K562 (cell line): ENCODE results near the gene TRIM71. TPM values are rescaled to one million over a fixed set of nuclear protein-coding genes. Genes with fewer than 3 reads are reported as not detected.

ENCODE experiments used
- ATAC-seq: fragments of 200-7000 bp; cut with Tn5 transposase; 3 replicates; pipeline ENCODE4 v1.9.1; 2020; ENCODE audit warnings: moderate library complexity
- BruUV-seq: library from RNA; stranded (reverse); fragments of 400-500 nt; replicated peaks from 2 replicates; lab custom pipeline; 2021; lab: Mats Ljungman, UMichigan
- CTCF ChIA-PET: fragments of 300-600 bp; formaldehyde crosslinking; extraction: SDS; loops from one replicate; lab custom pipeline; 2021; ENCODE audit warnings: low intra/inter-chr PET ratio; lab: Yijun Ruan, JAX
- POLR2A ChIA-PET: fragments of 300-600, 350-650 bp; sonication (Branson Sonifier 250); formaldehyde crosslinking; extraction: SDS; loops from one replicate; lab custom pipeline; 2021; ENCODE audit warnings: antibody characterized with exemption, inconsistent platforms; lab: Yijun Ruan, JAX
- DNase-seq, 4 experiments: peaks; one replicate each; pipeline versions ENCODE4 v3.0.0 to v3.0.0-alpha.2; 2011 to 2018; ENCODE audit warnings: low spot score in 3 of 4, mixed read lengths in 3 of 4; ENCODE audit errors: extremely low read depth in 1 of 4
- FAIRE-seq: peaks from 2 replicates; lab custom pipeline; 2011; peaks lifted over from hg19 to GRCh38; lab: Jason Lieb, UNC
- H2AFZ ChIP-seq: 2 replicates; pipeline ENCODE4 v1.6.0; 2011; ENCODE audit warnings: low read depth, low read length, control low read depth, inconsistent platforms
- H3K27ac ChIP-seq: fragments of 200-600 bp; 3 replicates; pipeline ENCODE4 v1.8.0; 2011; ENCODE audit warnings: low read depth, mild to moderate bottlenecking, control low read depth, inconsistent platforms, low read length, moderate library complexity, mixed read lengths; ENCODE audit errors: extremely low read depth
- H3K27me3 ChIP-seq, 2 experiments: fragments of 300-600 bp in 1 of 2; 2 replicates in 1 of 2; 3 replicates in 1 of 2; pipeline versions ENCODE4 v1.6.0 to v1.8.0; 2011; ENCODE audit warnings: inconsistent platforms in 2 of 2, low read length in 2 of 2, mild to moderate bottlenecking in 1 of 2, mixed read lengths in 1 of 2, moderate library complexity in 1 of 2; ENCODE audit not compliant: control insufficient read depth in 2 of 2, insufficient read depth in 2 of 2
- H3K36me3 ChIP-seq: fragments of 300-600 bp; 3 replicates; pipeline ENCODE4 v1.8.0; 2011; ENCODE audit warnings: mild to moderate bottlenecking, low read length, inconsistent platforms; ENCODE audit not compliant: control insufficient read depth, insufficient read depth
- H3K4me1 ChIP-seq, 2 experiments: fragments of 200-600 bp in 1 of 2; replicated peaks in 1 of 2; 2 replicates in 1 of 2; 3 replicates in 1 of 2; pipeline versions ENCODE4 v1.5.1 to v1.8.0; 2011; ENCODE audit warnings: inconsistent platforms in 2 of 2, low read length in 2 of 2, mild to moderate bottlenecking in 1 of 2, mixed read lengths in 1 of 2, moderate library complexity in 1 of 2; ENCODE audit not compliant: control insufficient read depth in 2 of 2, insufficient read depth in 2 of 2
- H3K4me2 ChIP-seq: 2 replicates; pipeline ENCODE4 v1.6.1; 2011; ENCODE audit warnings: low read length, control low read depth, inconsistent platforms, mixed read lengths; ENCODE audit not compliant: insufficient read depth
- H3K4me3 ChIP-seq: fragments of 200-600 bp; sonication (generic), shearing (Covaris generic); 2 replicates; pipeline ENCODE4 v1.5.1; 2016; ENCODE audit warnings: control low read depth, inconsistent platforms
- H3K79me2 ChIP-seq: fragments of 200-600 bp; 3 replicates; pipeline ENCODE4 v1.8.0; 2011; ENCODE audit warnings: low read length, inconsistent platforms; ENCODE audit not compliant: control insufficient read depth, insufficient read depth
- H3K9ac ChIP-seq, 2 experiments: 2 replicates each; pipeline versions ENCODE4 v1.6.0 to v1.6.1; 2011; ENCODE audit warnings: low read depth in 2 of 2, low read length in 2 of 2, control low read depth in 1 of 2, inconsistent platforms in 1 of 2, mild to moderate bottlenecking in 1 of 2, mixed read lengths in 1 of 2; ENCODE audit not compliant: insufficient read depth in 1 of 2
- H3K9me1 ChIP-seq: one replicate; pipeline ENCODE4 v1.6.0; 2011; ENCODE audit warnings: inconsistent platforms, mild to moderate bottlenecking, low read length, moderate library complexity; ENCODE audit not compliant: control insufficient read depth, insufficient read depth
- H3K9me3 ChIP-seq: replicated peaks from 2 replicates; pipeline ENCODE4 v1.5.1; 2011; ENCODE audit warnings: low read depth, low read length, inconsistent platforms; ENCODE audit not compliant: control insufficient read depth, insufficient read depth
- H4K20me1 ChIP-seq: replicated peaks from 2 replicates; pipeline ENCODE4 v1.6.1; 2011; ENCODE audit warnings: low read length, inconsistent platforms, mixed read lengths; ENCODE audit not compliant: control insufficient read depth, insufficient read depth
- ARID4B ChIP-seq: sonication (generic); formaldehyde crosslinking; IDR thresholded peaks from 2 replicates; pipeline ENCODE4 v1.8.0; 2022; ENCODE audit warnings: mild to moderate bottlenecking, missing genetic modification reagents
- CHD4 ChIP-seq: fragments of 200-600 bp; sonication (generic); IDR thresholded peaks from 3 replicates; pipeline ENCODE4 v1.6.1; 2012; ENCODE audit warnings: low read depth, mild to moderate bottlenecking, mixed read lengths, low read length, inconsistent platforms; ENCODE audit not compliant: insufficient read depth, insufficient replicate concordance, poor library complexity, severe bottlenecking
- ERF ChIP-seq: fragments of 450-650 bp; formaldehyde crosslinking; IDR thresholded peaks from 2 replicates; pipeline ENCODE4 v1.4.0; 2020; ENCODE audit warnings: mild to moderate bottlenecking, mixed read lengths
- FOXK2 ChIP-seq, 2 experiments: fragments of 450-650 bp; IDR thresholded peaks in 1 of 2; conservative IDR thresholded peaks in 1 of 2; 2 replicates each; pipeline ENCODE4 v1.6.1; 2016; ENCODE audit warnings: low read depth in 2 of 2, mild to moderate bottlenecking in 1 of 2
- HMGN3 ChIP-seq: IDR thresholded peaks from 2 replicates; pipeline ENCODE4 v1.6.1; 2011; ENCODE audit warnings: borderline replicate concordance, low read depth, mild to moderate bottlenecking, mixed read lengths, low read length; ENCODE audit not compliant: insufficient read length; ENCODE audit errors: extremely low read depth
- KDM1A ChIP-seq, 2 experiments: fragments of 450-650 bp; IDR thresholded peaks; 2 replicates each; pipeline ENCODE4 v1.6.1; 2016; ENCODE audit warnings: mild to moderate bottlenecking in 2 of 2
- MLX ChIP-seq, 2 experiments: fragments of 450-650 bp in 1 of 2; sonication (generic) in 1 of 2; formaldehyde crosslinking; conservative IDR thresholded peaks; 2 replicates each; pipeline versions ENCODE4 v1.4.0 to v1.8.1; 2020 to 2022; ENCODE audit warnings: mild to moderate bottlenecking in 1 of 2, missing genetic modification reagents in 1 of 2
- NFXL1 ChIP-seq: fragments of 450-650 bp; formaldehyde crosslinking; IDR thresholded peaks from 2 replicates; pipeline ENCODE4 v1.4.0; 2021; ENCODE audit warnings: mild to moderate bottlenecking
- PATZ1 ChIP-seq: fragments of 250-450 bp; sonication (Bioruptor Pico); IDR thresholded peaks from 2 replicates; pipeline ENCODE4 v1.5.0; 2020; ENCODE audit warnings: mild to moderate bottlenecking, borderline replicate concordance
- RAD21 ChIP-seq, 2 experiments: fragments of 250-450 bp in 1 of 2; fragments of 450-650 bp in 1 of 2; sonication (Bioruptor Pico) in 1 of 2; formaldehyde crosslinking in 1 of 2; IDR thresholded peaks in 1 of 2; conservative IDR thresholded peaks in 1 of 2; 2 replicates each; pipeline versions ENCODE4 v1.4.0 to v1.8.0; 2020 to 2022; ENCODE audit warnings: mild to moderate bottlenecking in 2 of 2, moderate library complexity in 1 of 2
- SMARCA4 ChIP-seq: fragments of 450-650 bp; IDR thresholded peaks from 2 replicates; pipeline ENCODE4 v1.6.1; 2016
- ZNF449 ChIP-seq: fragments of 250-450 bp; sonication (Bioruptor Pico); IDR thresholded peaks from 2 replicates; pipeline ENCODE4 v1.8.0; 2022; ENCODE audit warnings: moderate library complexity, mild to moderate bottlenecking, inconsistent platforms
- ZNF584 ChIP-seq: fragments of 200-800 bp; sonication (Bioruptor generic); IDR thresholded peaks from 2 replicates; pipeline ENCODE4 v1.6.1; 2016; ENCODE audit warnings: low read depth, mild to moderate bottlenecking, missing genetic modification characterization, missing compliant biosample characterization
- WGBS: fragments of 100-300 bp; shearing (Covaris generic); methylation state at CpG from one replicate; pipeline ENCODE4 v1.1.6; 2016; ENCODE audit warnings: low coverage, mixed read lengths; ENCODE audit not compliant: insufficient coverage; ENCODE audit errors: missing lambda C conversion rate; 5-methylcytosine and 5-hydroxymethylcytosine counted together
- in situ Hi-C: fragments of 300-500 bp; cut with MboI; formaldehyde crosslinking; loops from 4 replicates; pipeline ENCODE4 v1.15.0; 2018; ENCODE audit warnings: inconsistent platforms, mixed read lengths
- intact Hi-C: fragments of 100-400 bp; cut with micrococcal nuclease; formaldehyde crosslinking; loops from 2 replicates; pipeline ENCODE4 v1.14.2; 2022
- polyA plus RNA-seq, 8 experiments: library from polyadenylated mRNA; depleted of rRNA in 4 of 8; stranded (reverse) in 5 of 8; unstranded in 3 of 8; fragments of >200 nt; fragmentation: Nextera tagmentation in 2 of 8; fragmentation: Illumina TruSeq in 1 of 8; extraction: Ambion mirVana in 2 of 8; extraction: Trizol in 1 of 8; gene quantifications; 2 replicates each; pipeline versions ENCODE4 v1.2.1 to v1.2.3, GENCODE V29; 2011 to 2014; ENCODE audit warnings: inconsistent platforms in 1 of 8, missing spikeins in 1 of 8
- total RNA-seq, 7 experiments: library from RNA; depleted of rRNA in 6 of 7; stranded (reverse); fragments of >200 nt in 6 of 7; fragmentation: Illumina TruSeq in 2 of 7; extraction: Trizol in 2 of 7; gene quantifications; 2 replicates each; pipeline versions ENCODE4 v1.2.1 to v1.2.3, GENCODE V29; 2011 to 2021; ENCODE audit warnings: low replicate concordance in 1 of 7

The TRIM71 gene
- total and polyA plus RNA-seq, 9 of the 15 experiments (the other 6 are each of a cell fraction or from before 2014, with no cell fraction given), result 0.04 to 0.11 TPM; not detected in 7

GRCh38 chr3:32837789-32838188, 20.0 kb downstream of the TRIM71 start:
- Histone ChIP-seq H3K9me3 (no peaks in the 10 kb centered on the region), H3K4me2 (no peak overlapping the region), H4K20me1 (no peaks in the 10 kb centered on the region), H3K27ac (no peak overlapping the region), H3K79me2 (no peaks in the 10 kb centered on the region), H3K4me3 (no peak overlapping the region), H3K4me1 (no peaks in the 10 kb centered on the region), H3K27me3 (peaks cover 66 to 74% of the 10 kb centered on the region in 2 experiments), H3K36me3 (no peaks in the 10 kb centered on the region), H3K9me1 (no peaks in the 10 kb centered on the region), H2AFZ (no peak overlapping the region), H3K9ac (no peak overlapping the region)
- DNase-seq (no peak), FAIRE-seq (no peak), ATAC-seq (no peak)
- in situ Hi-C loops, result no loop called here
- intact Hi-C loops, result no loop called here
- CTCF ChIA-PET, result no interaction called here
- no TSS peak for BruUV-seq
- WGBS, result under 1% methylated on average over 5 of the region's 5 CpGs
- POLR2A ChIA-PET, result no interaction called here
- TF ChIP-seq ZNF584 (CRISPR knock-in tag), result no peak
- no peak for TF ChIP-seq ZNF449 (CRISPR knock-in tag)
- no peak for TF ChIP-seq CHD4
- TF ChIP-seq RAD21 (CRISPR knock-in tag; conservative IDR thresholded peaks at IDR 0.05 in 1 of 2, IDR thresholded peaks at IDR 0.05 in 1 of 2), result no peak
- TF ChIP-seq KDM1A (IDR thresholded peaks at IDR 0.05), result no peak
- TF ChIP-seq ERF (CRISPR knock-in tag), result no peak
- TF ChIP-seq ARID4B (CRISPR knock-in tag), result no peak
- no peak for TF ChIP-seq NFXL1 (CRISPR knock-in tag)
- no peak for TF ChIP-seq HMGN3
- TF ChIP-seq MLX (CRISPR knock-in tag; conservative IDR thresholded peaks at IDR 0.05), result no peak
- no peak for TF ChIP-seq PATZ1 (CRISPR knock-in tag)
- TF ChIP-seq SMARCA4, result no peak
- no peak for TF ChIP-seq FOXK2 (conservative IDR thresholded peaks at IDR 0.05 in 1 of 2, IDR thresholded peaks at IDR 0.05 in 1 of 2; ENCODE audit: low read depth in 2 of 2)
